ENCODE results near the gene CDC42BPA. TPM values are rescaled to one million over a fixed set of nuclear protein-coding genes. Genes with fewer than 3 reads are reported as not detected.
A peak's percentile ranks its signal among the peaks of the same experiment; 100 is the strongest.

The CDC42BPA gene
- total RNA-seq, 1 experiment from 2014 or later: 30.1 TPM

DNA sequence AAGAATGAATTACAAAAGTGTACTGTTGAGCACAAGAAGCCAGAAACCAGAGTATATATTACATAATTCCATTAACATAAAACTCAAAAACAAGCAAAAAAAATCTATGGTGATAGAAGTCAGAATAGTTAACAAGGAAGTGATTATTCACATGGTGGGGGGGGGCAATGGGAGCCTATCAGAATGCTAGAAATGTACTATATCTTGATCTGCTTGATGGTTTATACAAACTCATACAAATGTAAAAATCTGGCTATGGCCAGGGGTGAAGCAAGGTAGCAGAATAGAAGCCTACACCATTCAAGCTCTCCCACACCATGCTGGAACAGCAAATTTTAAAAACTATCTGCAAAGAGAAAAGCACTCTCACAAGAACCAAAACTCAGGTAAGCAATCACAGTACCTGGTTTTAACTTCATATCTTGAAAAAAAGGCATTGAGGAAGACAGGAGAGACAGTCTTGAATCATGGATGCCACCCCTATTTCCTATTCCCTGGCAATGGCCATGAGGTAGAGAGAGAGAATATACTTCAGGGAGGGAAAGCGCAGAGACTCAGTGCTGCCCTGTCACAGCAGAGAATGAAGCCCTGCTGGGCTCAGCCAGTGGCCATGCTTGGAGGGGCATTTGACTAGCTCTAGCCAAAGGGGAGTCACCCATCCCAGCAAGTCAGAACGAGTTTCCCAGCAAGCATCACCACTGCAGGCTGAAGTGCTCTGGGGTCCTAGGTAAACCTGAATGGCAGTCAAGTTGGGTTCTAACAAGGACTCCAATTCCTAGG, 73.8 kb downstream of the CDC42BPA start:
- Histone ChIP-seq H3K23ac (ENCODE audit: insufficient read length, low read depth, low read length) (no peak overlapping the region), H3T11ph (ENCODE audit: low read length) (no peak overlapping the region), H2BK15ac (ENCODE audit: low read depth, low read length) (no peak overlapping the region), H4K91ac (ENCODE audit: insufficient read length, low read depth, low read length) (no peak overlapping the region), H2BK20ac (ENCODE audit: low read depth, low read length, poor library complexity, severe bottlenecking) (no peak overlapping the region), H2BK120ac (ENCODE audit: low read depth, low read length, poor library complexity, severe bottlenecking) (no peak overlapping the region), H3K9me3 (ENCODE audit: control insufficient read depth, low read depth, low read length) (no peaks in the 10 kb centered on the region), H3K27me3 (ENCODE audit: insufficient read depth, low read length) (no peaks in the 10 kb centered on the region), H3K56ac (ENCODE audit: insufficient read length, low read depth, low read length) (no peak overlapping the region), H3K79me1 (ENCODE audit: insufficient read depth, low read depth, low read length, poor library complexity, severe bottlenecking) (no peaks in the 10 kb centered on the region), H3K4me2 (ENCODE audit: insufficient read depth, insufficient read length, low read length) (no peak overlapping the region), H3K23me2 (ENCODE audit: insufficient read length, low read depth, low read length, poor library complexity, severe bottlenecking) (no peaks in the 10 kb centered on the region), H3K79me2 (ENCODE audit: insufficient read depth, low read length) (peaks cover 5% of the 10 kb centered on the region; the same call in 1 of the 2 replicates), H3K18ac (ENCODE audit: insufficient read length, low read depth, low read length) (no peak overlapping the region), H4K8ac (replicated peaks; ENCODE audit: insufficient read length, low read depth, low read length) (no peak overlapping the region), H3K4ac (ENCODE audit: low read depth, low read length) (no peak overlapping the region), H2BK5ac (ENCODE audit: insufficient read length, low read length) (no peak overlapping the region), H3K27ac (ENCODE audit: insufficient read length, low read depth, low read length) (no peak overlapping the region), H4K5ac (ENCODE audit: insufficient read length, low read depth, low read length) (no peak overlapping the region), H2AK5ac (ENCODE audit: insufficient read length, low read length) (no peak overlapping the region), H2BK12ac (ENCODE audit: insufficient read length, low read depth, low read length) (no peak overlapping the region), H4K20me1 (ENCODE audit: control insufficient read depth, insufficient read depth, insufficient read length) (no peaks in the 10 kb centered on the region), H3K4me1 (ENCODE audit: insufficient read depth, low read length) (no peaks in the 10 kb centered on the region), H3K9ac (ENCODE audit: extremely low read depth, insufficient read length, low read length) (no peak overlapping the region), H3K14ac (ENCODE audit: insufficient read depth, low read length) (no peak overlapping the region), H2AFZ (ENCODE audit: low read length) (no peak overlapping the region)
- peak overlapping the region in 1 of 3 experiments; percentile 39; a peak in 1 of 7 replicates for H3K27ac Mint-ChIP-seq
- H3K36me3 Mint-ChIP-seq (ENCODE audit: insufficient read depth in 1 of 3, low read depth in 3 of 3): peaks cover 0 to 3% (median 0%) of the 10 kb centered on the region in 3 experiments; a peak in 3 of 7 replicates
- H3K4me3 Mint-ChIP-seq: no peak overlapping the region
- no peaks in the 10 kb centered on the region for H3K27me3 Mint-ChIP-seq (ENCODE audit: low read depth)
- H3K4me1 Mint-ChIP-seq: peaks cover 14 to 15% of the 10 kb centered on the region in 2 experiments
- H3K9me3 Mint-ChIP-seq: no peaks in the 10 kb centered on the region
- no peak for DNase-seq
- TF ChIP-seq, protein P1, sequence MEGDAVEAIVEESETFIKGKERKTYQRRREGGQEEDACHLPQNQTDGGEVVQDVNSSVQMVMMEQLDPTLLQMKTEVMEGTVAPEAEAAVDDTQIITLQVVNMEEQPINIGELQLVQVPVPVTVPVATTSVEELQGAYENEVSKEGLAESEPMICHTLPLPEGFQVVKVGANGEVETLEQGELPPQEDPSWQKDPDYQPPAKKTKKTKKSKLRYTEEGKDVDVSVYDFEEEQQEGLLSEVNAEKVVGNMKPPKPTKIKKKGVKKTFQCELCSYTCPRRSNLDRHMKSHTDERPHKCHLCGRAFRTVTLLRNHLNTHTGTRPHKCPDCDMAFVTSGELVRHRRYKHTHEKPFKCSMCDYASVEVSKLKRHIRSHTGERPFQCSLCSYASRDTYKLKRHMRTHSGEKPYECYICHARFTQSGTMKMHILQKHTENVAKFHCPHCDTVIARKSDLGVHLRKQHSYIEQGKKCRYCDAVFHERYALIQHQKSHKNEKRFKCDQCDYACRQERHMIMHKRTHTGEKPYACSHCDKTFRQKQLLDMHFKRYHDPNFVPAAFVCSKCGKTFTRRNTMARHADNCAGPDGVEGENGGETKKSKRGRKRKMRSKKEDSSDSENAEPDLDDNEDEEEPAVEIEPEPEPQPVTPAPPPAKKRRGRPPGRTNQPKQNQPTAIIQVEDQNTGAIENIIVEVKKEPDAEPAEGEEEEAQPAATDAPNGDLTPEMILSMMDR (conservative IDR thresholded peaks at IDR 0.05): no peak
- WGBS (ENCODE audit: extremely low coverage, insufficient read length, low lambda C conversion rate): no CpG with 5 or more reads among the region's 2 CpGs

Data from H9 (cell line).